ENCODE measurements around the gene IFNAR1.

Gene IFNAR1

GRCh38 chr21:33368576-33368975, 43.8 kb downstream of the IFNAR1 start:
- H3K4me1 ChIP-seq (ENCODE audit: low read length): peaks cover 11% of the 10 kb centered on the region
- no peak overlapping the region for H3K27ac ChIP-seq (ENCODE audit: low read length)
- no peaks in the 10 kb centered on the region for H4K20me1 ChIP-seq (ENCODE audit: insufficient read depth, low read length)
- H3K36me3 ChIP-seq (replicated peaks; ENCODE audit: insufficient read depth, low read length): no peaks in the 10 kb centered on the region
- no peak overlapping the region for H3K9ac ChIP-seq (ENCODE audit: low read length)
- no peak overlapping the region for H3K4me3 ChIP-seq (ENCODE audit: low read length)
- H2AFZ ChIP-seq (ENCODE audit: low read length): no peak overlapping the region
- H3K79me2 ChIP-seq (ENCODE audit: low read length): no peaks in the 10 kb centered on the region
- no peak for TF ChIP-seq EZH2phosphoT487 (IDR thresholded peaks at IDR 0.05; ENCODE audit: low read length)
- no peak for TF ChIP-seq EZH2 (optimal IDR thresholded peaks at IDR 0.05; ENCODE audit: low read depth, low read length)
- TF ChIP-seq, protein P1, sequence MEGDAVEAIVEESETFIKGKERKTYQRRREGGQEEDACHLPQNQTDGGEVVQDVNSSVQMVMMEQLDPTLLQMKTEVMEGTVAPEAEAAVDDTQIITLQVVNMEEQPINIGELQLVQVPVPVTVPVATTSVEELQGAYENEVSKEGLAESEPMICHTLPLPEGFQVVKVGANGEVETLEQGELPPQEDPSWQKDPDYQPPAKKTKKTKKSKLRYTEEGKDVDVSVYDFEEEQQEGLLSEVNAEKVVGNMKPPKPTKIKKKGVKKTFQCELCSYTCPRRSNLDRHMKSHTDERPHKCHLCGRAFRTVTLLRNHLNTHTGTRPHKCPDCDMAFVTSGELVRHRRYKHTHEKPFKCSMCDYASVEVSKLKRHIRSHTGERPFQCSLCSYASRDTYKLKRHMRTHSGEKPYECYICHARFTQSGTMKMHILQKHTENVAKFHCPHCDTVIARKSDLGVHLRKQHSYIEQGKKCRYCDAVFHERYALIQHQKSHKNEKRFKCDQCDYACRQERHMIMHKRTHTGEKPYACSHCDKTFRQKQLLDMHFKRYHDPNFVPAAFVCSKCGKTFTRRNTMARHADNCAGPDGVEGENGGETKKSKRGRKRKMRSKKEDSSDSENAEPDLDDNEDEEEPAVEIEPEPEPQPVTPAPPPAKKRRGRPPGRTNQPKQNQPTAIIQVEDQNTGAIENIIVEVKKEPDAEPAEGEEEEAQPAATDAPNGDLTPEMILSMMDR (IDR thresholded peaks at IDR 0.05; ENCODE audit: low read length): no peak
- no peaks in the 10 kb centered on the region for H3K9me3 ChIP-seq (replicated peaks; ENCODE audit: insufficient read depth, low read length)
- H3K9me2 ChIP-seq (replicated peaks; ENCODE audit: insufficient read depth, low read length): no peaks in the 10 kb centered on the region
- no peaks in the 10 kb centered on the region for H3K27me3 ChIP-seq (replicated peaks; ENCODE audit: insufficient read depth, low read length)
- no peak for DNase-seq
- H3K4me2 ChIP-seq (ENCODE audit: low read depth, low read length): no peak overlapping the region
- no peaks in the 10 kb centered on the region for H3F3A ChIP-seq (ENCODE audit: insufficient read depth, low read length)

DNA sequence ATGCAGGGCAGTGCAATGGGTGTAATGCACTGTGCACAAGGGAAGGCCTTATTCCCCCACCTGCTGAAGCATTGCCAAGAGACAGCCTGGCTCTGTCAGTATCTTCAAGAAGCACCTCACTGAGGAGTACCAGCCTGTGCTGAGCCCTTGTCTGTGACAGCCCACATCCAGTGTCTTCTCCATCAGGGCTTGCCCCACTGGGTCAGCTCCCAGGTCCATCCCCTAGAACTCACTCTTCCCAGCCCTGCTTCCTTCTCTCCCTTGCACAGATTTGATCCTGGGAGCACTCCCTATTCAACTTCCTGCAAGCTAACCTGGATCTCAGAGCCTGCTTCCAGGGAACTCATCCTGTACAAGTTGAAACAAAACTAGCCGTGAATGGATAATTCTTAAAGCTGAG, 44.8 kb downstream of the IFNAR1 start:
- H3K4me2 ChIP-seq (ENCODE audit: low read depth, low read length): no peak overlapping the region
- H3K4me1 ChIP-seq (ENCODE audit: low read length): peaks cover 21% of the 10 kb centered on the region
- H3K9me3 ChIP-seq (replicated peaks; ENCODE audit: insufficient read depth, low read length): no peaks in the 10 kb centered on the region
- no peaks in the 10 kb centered on the region for H3K9me2 ChIP-seq (replicated peaks; ENCODE audit: insufficient read depth, low read length)
- H3F3A ChIP-seq (ENCODE audit: insufficient read depth, low read length): no peaks in the 10 kb centered on the region
- no peaks in the 10 kb centered on the region for H3K27me3 ChIP-seq (replicated peaks; ENCODE audit: insufficient read depth, low read length)
- no peak overlapping the region for H3K27ac ChIP-seq (ENCODE audit: low read length)
- no peak for TF ChIP-seq EZH2 (optimal IDR thresholded peaks at IDR 0.05; ENCODE audit: low read depth, low read length)
- TF ChIP-seq EZH2phosphoT487 (IDR thresholded peaks at IDR 0.05; ENCODE audit: low read length): no peak
- TF ChIP-seq, protein P1 (IDR thresholded peaks at IDR 0.05; ENCODE audit: low read length): no peak
- no peaks in the 10 kb centered on the region for H4K20me1 ChIP-seq (ENCODE audit: insufficient read depth, low read length)
- no peak overlapping the region for H2AFZ ChIP-seq (ENCODE audit: low read length)
- H3K79me2 ChIP-seq (ENCODE audit: low read length): no peaks in the 10 kb centered on the region
- no peak overlapping the region for H3K4me3 ChIP-seq (ENCODE audit: low read length)
- no peaks in the 10 kb centered on the region for H3K36me3 ChIP-seq (replicated peaks; ENCODE audit: insufficient read depth, low read length)
- DNase-seq: no peak
- no peak overlapping the region for H3K9ac ChIP-seq (ENCODE audit: low read length)

DNA sequence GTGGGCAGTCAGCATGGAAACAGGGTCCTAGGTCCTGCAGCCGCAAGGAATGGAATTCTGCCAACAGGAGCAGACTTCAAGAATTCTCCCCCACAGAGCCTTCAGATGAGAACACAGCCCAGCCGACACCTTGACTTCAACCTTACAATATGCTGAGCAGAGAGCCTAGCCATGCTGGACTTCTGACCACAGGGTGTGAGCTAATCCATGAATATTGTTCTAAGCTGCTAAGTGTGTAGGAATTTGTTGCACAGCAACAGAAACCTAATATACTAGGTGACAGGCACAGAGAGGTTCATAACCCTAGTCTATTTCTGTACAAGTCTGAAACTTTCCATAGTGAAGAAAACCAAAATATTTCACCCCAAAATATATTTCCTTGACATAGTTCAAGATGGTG, 45.5 kb downstream of the IFNAR1 start:
- H3K9ac ChIP-seq (ENCODE audit: low read length): no peak overlapping the region
- no peaks in the 10 kb centered on the region for H3K79me2 ChIP-seq (ENCODE audit: low read length)
- H2AFZ ChIP-seq (ENCODE audit: low read length): no peak overlapping the region
- H4K20me1 ChIP-seq (ENCODE audit: insufficient read depth, low read length): no peaks in the 10 kb centered on the region
- peaks cover 27% of the 10 kb centered on the region for H3K4me1 ChIP-seq (ENCODE audit: low read length)
- DNase-seq: no peak
- TF ChIP-seq, protein P1 (IDR thresholded peaks at IDR 0.05; ENCODE audit: low read length): no peak
- TF ChIP-seq EZH2 (optimal IDR thresholded peaks at IDR 0.05; ENCODE audit: low read depth, low read length) (no peak), EZH2phosphoT487 (IDR thresholded peaks at IDR 0.05; ENCODE audit: low read length) (no peak)
- no peak overlapping the region for H3K4me3 ChIP-seq (ENCODE audit: low read length)
- H3K4me2 ChIP-seq (ENCODE audit: low read depth, low read length): no peak overlapping the region
- H3F3A ChIP-seq (ENCODE audit: insufficient read depth, low read length): no peaks in the 10 kb centered on the region
- H3K36me3 ChIP-seq (replicated peaks; ENCODE audit: insufficient read depth, low read length): no peaks in the 10 kb centered on the region
- H3K27me3 ChIP-seq (replicated peaks; ENCODE audit: insufficient read depth, low read length): no peaks in the 10 kb centered on the region
- H3K27ac ChIP-seq (ENCODE audit: low read length): no peak overlapping the region
- H3K9me2 ChIP-seq (replicated peaks; ENCODE audit: insufficient read depth, low read length): no peaks in the 10 kb centered on the region
- no peaks in the 10 kb centered on the region for H3K9me3 ChIP-seq (replicated peaks; ENCODE audit: insufficient read depth, low read length)
